HCT116 (cell line): ENCODE results near the gene SNPH. TPM values are rescaled to one million over a fixed set of nuclear protein-coding genes. Genes with fewer than 3 reads are reported as not detected.
A peak's percentile ranks its signal among the peaks of the same experiment; 100 is the strongest.

ENCODE experiments used
- ATAC-seq: fragments of 200-7000 bp; cut with Tn5 transposase; 2 replicates; pipeline ENCODE4 v1.9.1; 2020; ENCODE audit warnings: mild to moderate bottlenecking, moderate library complexity
- BruUV-seq: library from RNA; stranded (reverse); fragments of 400-500 nt; replicated peaks from 2 replicates; lab custom pipeline; 2021; lab: Mats Ljungman, UMichigan
- CTCF ChIA-PET: fragments of 300-600 bp; sonication (Branson Sonifier 250); formaldehyde crosslinking; loops from one replicate; lab custom pipeline; 2021; ENCODE audit warnings: antibody characterized with exemption; lab: Charles Lee
- POLR2A ChIA-PET: fragments of 300-600, 350-600 bp; sonication (Branson Sonifier 250); formaldehyde crosslinking; loops from one replicate; lab custom pipeline; 2021; ENCODE audit warnings: antibody characterized with exemption; lab: Charles Lee
- RAD21 ChIA-PET, 2 experiments: fragments of 300-600 bp; sonication (Branson Sonifier 250); formaldehyde crosslinking; loops; one replicate each; lab custom pipeline; 2023; ENCODE audit warnings: low total read pairs in 2 of 2; ENCODE audit not compliant: uncharacterized antibody in 2 of 2, unreplicated experiment in 2 of 2, low non-redundant PET in 1 of 2; lab: Charles Lee
- DNase-seq: peaks from one replicate; pipeline ENCODE4 v3.0.0-alpha.2; 2010; ENCODE audit warnings: low read depth, low spot score
- H2AFZ ChIP-seq: fragments of 200-600 bp; shearing (Covaris generic), sonication (generic); 2 replicates; pipeline ENCODE4 v1.6.1; 2017; ENCODE audit warnings: low read depth, mixed run types, mixed read lengths, antibody characterized with exemption, low read length; ENCODE audit not compliant: poor library complexity, severe bottlenecking
- H3K27ac ChIP-seq: 2 replicates; pipeline ENCODE4 v1.5.1; 2012; ENCODE audit warnings: low read depth, low read length
- H3K27me3 ChIP-seq: fragments of 200-600 bp; sonication (generic); 2 replicates; pipeline ENCODE4 v1.6.1; 2016; ENCODE audit warnings: mixed run types, low read length, mixed read lengths; ENCODE audit not compliant: insufficient read depth
- H3K36me3 ChIP-seq, 2 experiments: fragments of 200-500 bp in 1 of 2; fragments of 200-600 bp in 1 of 2; sonication (Bioruptor generic) in 1 of 2; sonication (generic) in 1 of 2; 2 replicates each; pipeline versions ENCODE4 v1.5.1 to v1.6.1; 2014 to 2016; ENCODE audit warnings: low read length in 2 of 2, inconsistent platforms in 1 of 2, mixed read lengths in 1 of 2, mixed run types in 1 of 2; ENCODE audit not compliant: insufficient read depth in 2 of 2, control insufficient read depth in 1 of 2
- H3K4me1 ChIP-seq, 2 experiments: fragments of 200-600 bp in 1 of 2; sonication (generic) in 1 of 2; 2 replicates each; pipeline versions ENCODE4 v1.5.1 to v1.6.1; 2012 to 2017; ENCODE audit warnings: low read length in 2 of 2, inconsistent platforms in 1 of 2, mild to moderate bottlenecking in 1 of 2, mixed read lengths in 1 of 2, mixed run types in 1 of 2, moderate library complexity in 1 of 2; ENCODE audit not compliant: insufficient read depth in 2 of 2, control insufficient read depth in 1 of 2
- H3K4me2 ChIP-seq: fragments of 200-600 bp; sonication (generic); 2 replicates; pipeline ENCODE4 v1.6.1; 2017; ENCODE audit warnings: mixed run types, low read length, mixed read lengths
- H3K4me3 ChIP-seq, 2 experiments: fragments of 200-600 bp in 1 of 2; sonication (generic) in 1 of 2; replicated peaks in 1 of 2; 2 replicates each; pipeline ENCODE4 v1.5.1; 2011 to 2016; ENCODE audit warnings: low read length in 2 of 2, control low read depth in 1 of 2, low read depth in 1 of 2, mild to moderate bottlenecking in 1 of 2, mixed read lengths in 1 of 2, mixed run types in 1 of 2
- H3K79me2 ChIP-seq: fragments of 200-600 bp; sonication (generic); 2 replicates; pipeline ENCODE4 v1.6.1; 2017; ENCODE audit warnings: mild to moderate bottlenecking, mixed run types, low read length, moderate library complexity, mixed read lengths; ENCODE audit not compliant: insufficient read depth
- H3K9ac ChIP-seq: fragments of 200-600 bp; sonication (generic); 2 replicates; pipeline ENCODE4 v1.6.1; 2016; ENCODE audit warnings: low read length, mixed read lengths
- H3K9me2 ChIP-seq: fragments of 200-600 bp; sonication (generic), shearing (Covaris generic); 2 replicates; pipeline ENCODE4 v1.6.1; 2017; ENCODE audit warnings: mixed run types, mild to moderate bottlenecking, moderate library complexity; ENCODE audit not compliant: insufficient read depth
- H3K9me3 ChIP-seq, 2 experiments: fragments of 200-500 bp in 1 of 2; fragments of 200-600 bp in 1 of 2; sonication (Bioruptor generic) in 1 of 2; sonication (generic) in 1 of 2; 2 replicates each; pipeline ENCODE4 v1.6.1; 2014 to 2017; ENCODE audit warnings: low read length in 2 of 2, mixed read lengths in 2 of 2, inconsistent platforms in 1 of 2, low read depth in 1 of 2, mild to moderate bottlenecking in 1 of 2, mixed run types in 1 of 2, moderate library complexity in 1 of 2; ENCODE audit not compliant: control insufficient read depth in 1 of 2, insufficient read depth in 1 of 2
- H4K20me1 ChIP-seq: fragments of 200-600 bp; sonication (generic), shearing (Covaris generic); 2 replicates; pipeline ENCODE4 v1.6.1; 2017; ENCODE audit warnings: mixed run types, mild to moderate bottlenecking, moderate library complexity; ENCODE audit not compliant: insufficient read depth
- CBX3 ChIP-seq: IDR thresholded peaks from 2 replicates; pipeline ENCODE4 v1.6.1; 2012; ENCODE audit warnings: low read depth
- EZH2phosphoT487 ChIP-seq: fragments of 200-600 bp; IDR thresholded peaks from 2 replicates; pipeline ENCODE4 v1.6.1; 2018; ENCODE audit warnings: antibody characterized with exemption, borderline replicate concordance
- JUND ChIP-seq: IDR thresholded peaks from 2 replicates; pipeline ENCODE4 v1.6.1; 2012
- YY1 ChIP-seq: IDR thresholded peaks from 2 replicates; pipeline ENCODE4 v1.6.1; 2011; ENCODE audit warnings: low read length, low read depth, moderate library complexity, mild to moderate bottlenecking; ENCODE audit not compliant: insufficient replicate concordance; ENCODE audit errors: extremely low read depth
- ZNF274 ChIP-seq: fragments of 200-500 bp; sonication (Bioruptor generic); IDR thresholded peaks from 2 replicates; pipeline ENCODE4 v1.6.1; 2014; ENCODE audit warnings: mild to moderate bottlenecking, low read depth, low read length, inconsistent platforms
- intact Hi-C: fragments of 100-400 bp; cut with micrococcal nuclease; formaldehyde crosslinking; loops from 2 replicates; pipeline ENCODE4 v1.10.0; 2022
- total RNA-seq: library from RNA; stranded (reverse); gene quantifications from one replicate; pipeline ENCODE4 v1.2.1, GENCODE V29; 2021; ENCODE audit not compliant: unreplicated experiment
- TF ChIP-seq, protein P1 (sequence below): IDR thresholded peaks from 2 replicates; pipeline ENCODE4 v1.6.1; 2012
- TF ChIP-seq, protein P2 (sequence below), 3 experiments: fragments of 200-600 bp in 1 of 3; sonication (generic) in 1 of 3; IDR thresholded peaks in 2 of 3; conservative IDR thresholded peaks in 1 of 3; 2 replicates each; pipeline ENCODE4 v1.5.1; 2012 to 2017; ENCODE audit warnings: low read depth in 2 of 3, low read length in 2 of 3, antibody characterized with exemption in 1 of 3, borderline replicate concordance in 1 of 3, control low read depth in 1 of 3, mild to moderate bottlenecking in 1 of 3, mixed read lengths in 1 of 3, mixed run types in 1 of 3, moderate library complexity in 1 of 3; ENCODE audit not compliant: insufficient read depth in 1 of 3

SNPH gene
- total RNA-seq, 1 experiment from 2014 or later, result 3.2 TPM

DNA sequence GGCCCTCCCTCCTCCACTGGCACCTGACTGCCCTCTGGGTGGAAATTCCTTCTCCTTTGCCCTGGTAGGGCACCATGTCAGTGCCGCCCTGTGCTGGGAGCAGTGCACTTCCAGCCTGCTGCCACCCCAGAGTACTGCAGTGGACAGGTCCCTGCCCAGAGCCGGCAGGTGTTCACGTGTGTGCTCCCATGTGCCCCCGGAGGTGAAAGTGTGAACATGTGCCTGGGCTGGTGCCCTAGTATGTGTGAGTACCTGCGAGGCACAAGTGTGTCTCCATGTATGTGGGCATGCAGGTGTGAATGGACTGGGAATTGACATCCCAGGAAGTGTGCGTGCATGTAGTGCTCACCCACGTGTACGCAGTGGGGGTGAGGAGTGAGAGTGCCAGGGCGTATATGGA is 33.4 kb downstream of the SNPH start:
- Histone ChIP-seq H3K4me3 (no peak overlapping the region), H3K79me2 (no peaks in the 10 kb centered on the region), H3K36me3 (no peaks in the 10 kb centered on the region), H3K9ac (no peak overlapping the region), H3K4me2 (no peak overlapping the region), H2AFZ (no peak overlapping the region), H3K9me2 (no peaks in the 10 kb centered on the region), H4K20me1 (no peaks in the 10 kb centered on the region), H3K9me3 (no peaks in the 10 kb centered on the region), H3K27me3 (no peaks in the 10 kb centered on the region), H3K27ac (no peak overlapping the region), H3K4me1 (peaks cover 8 to 11% of the 10 kb centered on the region in 2 experiments)
- ATAC-seq (peak; percentile 93), DNase-seq (peak; percentile 37)
- TF ChIP-seq CBX3 (peak; percentile 54; the same call in 1 of the 2 replicates), YY1 (no peak), EZH2phosphoT487 (no peak), ZNF274 (no peak), JUND (no peak)
- TF ChIP-seq, protein P1, sequence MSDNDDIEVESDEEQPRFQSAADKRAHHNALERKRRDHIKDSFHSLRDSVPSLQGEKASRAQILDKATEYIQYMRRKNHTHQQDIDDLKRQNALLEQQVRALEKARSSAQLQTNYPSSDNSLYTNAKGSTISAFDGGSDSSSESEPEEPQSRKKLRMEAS, result peak; percentile 89
- TF ChIP-seq, protein P2, sequence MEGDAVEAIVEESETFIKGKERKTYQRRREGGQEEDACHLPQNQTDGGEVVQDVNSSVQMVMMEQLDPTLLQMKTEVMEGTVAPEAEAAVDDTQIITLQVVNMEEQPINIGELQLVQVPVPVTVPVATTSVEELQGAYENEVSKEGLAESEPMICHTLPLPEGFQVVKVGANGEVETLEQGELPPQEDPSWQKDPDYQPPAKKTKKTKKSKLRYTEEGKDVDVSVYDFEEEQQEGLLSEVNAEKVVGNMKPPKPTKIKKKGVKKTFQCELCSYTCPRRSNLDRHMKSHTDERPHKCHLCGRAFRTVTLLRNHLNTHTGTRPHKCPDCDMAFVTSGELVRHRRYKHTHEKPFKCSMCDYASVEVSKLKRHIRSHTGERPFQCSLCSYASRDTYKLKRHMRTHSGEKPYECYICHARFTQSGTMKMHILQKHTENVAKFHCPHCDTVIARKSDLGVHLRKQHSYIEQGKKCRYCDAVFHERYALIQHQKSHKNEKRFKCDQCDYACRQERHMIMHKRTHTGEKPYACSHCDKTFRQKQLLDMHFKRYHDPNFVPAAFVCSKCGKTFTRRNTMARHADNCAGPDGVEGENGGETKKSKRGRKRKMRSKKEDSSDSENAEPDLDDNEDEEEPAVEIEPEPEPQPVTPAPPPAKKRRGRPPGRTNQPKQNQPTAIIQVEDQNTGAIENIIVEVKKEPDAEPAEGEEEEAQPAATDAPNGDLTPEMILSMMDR (IDR thresholded peaks at IDR 0.05 in 2 of 3, conservative IDR thresholded peaks at IDR 0.05 in 1 of 3; ENCODE audit: borderline replicate concordance in 1 of 3, insufficient read depth in 1 of 3, low read depth in 2 of 3, low read length in 2 of 3), result peak in 2 of 3 experiments; percentile 55 to 61; a peak in 4 of 6 replicates
- BruUV-seq, result no TSS peak
- ChIA-PET POLR2A (no interaction called here), RAD21 (no interaction called here), CTCF (no interaction called here)
- intact Hi-C loops, result no loop called here
